HG02943 (cell line): ENCODE results near the gene TTYH2.

ENCODE experiments used
- ATAC-seq: cut with Tn5 transposase; IDR thresholded peaks from one replicate; pipeline ENCODE4 v1.9.1; 2021; ENCODE audit warnings: mild to moderate bottlenecking, low read depth, moderate library complexity; ENCODE audit not compliant: unreplicated experiment

The TTYH2 gene

GRCh38 chr17:74213861-74214391, 555 bp downstream of the TTYH2 start:
- no peak for ATAC-seq

- ATAC-seq, result no peak
Measured at GRCh38 chr17:74214484-74215341, 1.3 kb downstream of the TTYH2 start.

DNA sequence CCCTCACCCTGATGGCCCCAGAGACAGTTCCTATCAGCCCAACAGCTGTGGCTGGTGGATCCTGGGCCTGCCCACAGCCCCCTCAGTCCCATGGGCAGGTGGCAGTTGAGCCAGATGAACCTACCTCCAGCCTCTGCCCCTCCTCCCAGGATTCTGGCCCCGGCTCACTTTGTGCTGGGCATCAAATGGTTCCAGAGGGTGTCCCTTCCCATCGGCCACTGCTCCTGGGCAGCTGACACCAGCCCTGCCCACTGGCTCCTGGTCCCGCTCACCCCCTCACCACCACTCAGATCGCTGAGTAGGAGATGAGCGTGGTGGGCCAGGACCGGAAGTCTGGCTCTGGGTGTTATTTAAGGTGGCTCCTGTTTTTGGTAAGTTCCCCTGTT, 2.0 kb downstream of the TTYH2 start:
- no peak for ATAC-seq

- ATAC-seq, result no peak
Measured at GRCh38 chr17:74216505-74216904, 3.1 kb downstream of the TTYH2 start.

DNA sequence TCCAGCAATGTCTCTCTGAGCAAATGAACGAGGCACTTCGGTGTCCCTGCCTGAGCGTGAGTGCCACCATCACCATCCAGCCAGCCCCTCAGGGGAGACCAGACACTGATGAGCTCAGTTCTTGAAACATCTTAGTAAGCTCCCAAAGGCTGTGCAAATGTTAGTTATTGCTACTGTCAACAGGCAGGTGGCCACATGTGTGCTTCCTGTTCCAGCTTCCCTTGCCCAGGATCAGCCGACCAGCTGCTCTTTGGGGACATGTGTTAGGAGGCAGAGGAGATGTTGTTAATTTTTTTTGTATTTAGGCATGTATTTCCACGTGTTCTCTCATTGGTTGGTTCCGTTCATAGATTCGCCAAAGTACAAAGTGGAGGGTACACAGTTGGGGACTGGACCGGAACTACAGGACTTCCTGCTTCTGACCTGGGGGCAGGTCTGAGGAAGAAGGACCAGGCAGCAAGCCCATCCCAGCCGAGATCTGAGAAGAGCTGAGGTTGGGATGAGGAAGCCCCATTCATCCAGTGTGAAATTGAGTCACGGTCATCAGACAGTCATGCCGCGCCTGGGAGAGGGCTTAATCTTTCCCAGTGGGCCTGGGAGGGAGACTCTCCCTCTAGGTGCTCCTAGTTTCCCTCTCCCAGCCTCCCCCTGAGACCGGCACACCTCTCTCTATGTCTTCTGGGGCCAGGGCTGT, 3.8 kb downstream of the TTYH2 start:
- no peak for ATAC-seq

DNA sequence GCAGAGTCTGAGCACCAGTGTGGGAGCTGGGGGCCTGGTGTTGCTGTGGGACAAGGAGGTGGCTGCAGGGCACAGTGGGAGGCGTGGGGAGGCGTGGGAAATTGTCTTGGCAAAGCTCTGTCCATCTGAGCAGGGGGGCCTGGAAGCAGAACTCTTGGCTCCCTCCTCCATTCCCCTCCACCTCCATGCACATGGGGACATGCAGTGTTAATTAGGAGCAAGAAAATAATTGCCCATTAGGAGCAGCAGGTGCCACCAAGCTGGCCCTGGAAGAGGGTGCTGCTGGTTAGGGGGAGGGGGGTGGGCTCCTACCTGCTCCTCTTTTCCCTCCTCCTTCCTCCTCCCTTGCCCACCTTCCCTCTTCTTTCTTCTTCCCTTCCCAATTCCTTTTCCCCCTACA, 4.5 kb downstream of the TTYH2 start:
- no peak for ATAC-seq

DNA sequence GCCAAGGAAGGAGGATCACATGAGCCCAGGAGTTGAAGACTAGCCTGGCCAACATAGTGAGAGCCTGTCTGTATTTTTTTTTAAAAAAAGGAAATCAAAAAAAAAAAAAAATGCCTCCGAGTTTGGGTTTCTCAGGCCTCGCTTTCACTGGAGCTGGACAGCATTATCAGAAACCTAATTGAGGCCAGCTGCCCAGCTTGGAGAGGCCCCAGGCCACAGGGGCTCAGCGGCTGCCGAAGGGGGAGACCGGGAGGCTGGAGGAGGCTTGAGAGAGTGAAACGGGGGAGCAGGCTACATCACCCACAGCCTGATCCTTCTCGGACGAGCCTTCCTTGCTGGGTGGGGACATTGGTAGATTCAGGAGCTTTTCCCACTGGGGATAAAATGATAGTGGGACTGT, 5.1 kb downstream of the TTYH2 start:
- ATAC-seq, result no peak

DNA sequence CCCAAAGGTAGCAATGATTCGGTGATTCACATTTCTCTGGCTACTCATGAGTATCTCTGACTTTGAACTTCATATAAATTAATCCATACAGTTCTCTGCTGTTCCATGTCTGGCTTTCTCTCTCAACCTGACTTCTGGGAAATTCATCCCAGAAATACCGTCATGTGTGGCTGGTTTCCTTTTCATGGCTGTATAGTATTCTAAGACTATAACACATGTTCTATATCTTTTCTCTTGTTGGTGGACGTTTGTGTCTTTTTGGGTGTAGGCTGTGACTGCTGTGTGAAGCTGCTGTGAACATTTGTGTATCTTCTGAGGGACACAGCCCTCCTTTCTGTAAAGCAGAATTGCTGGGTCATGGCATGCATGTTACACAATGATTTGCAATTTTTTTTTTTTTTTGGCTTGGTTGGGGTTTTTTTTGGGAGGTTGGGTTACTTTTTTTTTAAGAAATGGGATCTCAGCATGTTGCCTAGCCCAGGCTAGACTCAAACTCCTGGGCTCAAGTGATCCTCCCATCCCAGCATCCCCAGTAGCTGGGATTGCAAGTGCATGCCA, 6.3 kb downstream of the TTYH2 start:
- ATAC-seq, result no peak

DNA sequence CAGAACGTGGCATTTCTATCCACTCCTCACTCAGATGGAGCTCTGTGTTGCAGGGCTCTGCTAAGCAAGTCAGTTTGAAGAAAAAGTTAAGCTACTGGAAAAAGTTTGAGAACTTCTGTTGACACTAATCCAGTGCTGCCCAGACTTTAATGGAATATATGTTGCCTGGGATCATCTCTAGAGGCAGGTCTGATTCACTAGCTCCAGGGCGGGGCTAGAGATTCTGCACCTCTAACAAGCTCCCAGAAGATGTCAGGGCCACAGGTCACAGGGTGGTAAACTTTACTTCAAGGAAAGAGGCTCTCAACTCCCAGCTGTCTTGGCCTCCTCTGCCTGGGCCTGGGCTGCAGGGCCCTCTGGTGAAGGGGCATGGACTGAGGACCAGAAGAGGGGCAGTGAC, 6.8 kb downstream of the TTYH2 start:
- ATAC-seq, result no peak

DNA sequence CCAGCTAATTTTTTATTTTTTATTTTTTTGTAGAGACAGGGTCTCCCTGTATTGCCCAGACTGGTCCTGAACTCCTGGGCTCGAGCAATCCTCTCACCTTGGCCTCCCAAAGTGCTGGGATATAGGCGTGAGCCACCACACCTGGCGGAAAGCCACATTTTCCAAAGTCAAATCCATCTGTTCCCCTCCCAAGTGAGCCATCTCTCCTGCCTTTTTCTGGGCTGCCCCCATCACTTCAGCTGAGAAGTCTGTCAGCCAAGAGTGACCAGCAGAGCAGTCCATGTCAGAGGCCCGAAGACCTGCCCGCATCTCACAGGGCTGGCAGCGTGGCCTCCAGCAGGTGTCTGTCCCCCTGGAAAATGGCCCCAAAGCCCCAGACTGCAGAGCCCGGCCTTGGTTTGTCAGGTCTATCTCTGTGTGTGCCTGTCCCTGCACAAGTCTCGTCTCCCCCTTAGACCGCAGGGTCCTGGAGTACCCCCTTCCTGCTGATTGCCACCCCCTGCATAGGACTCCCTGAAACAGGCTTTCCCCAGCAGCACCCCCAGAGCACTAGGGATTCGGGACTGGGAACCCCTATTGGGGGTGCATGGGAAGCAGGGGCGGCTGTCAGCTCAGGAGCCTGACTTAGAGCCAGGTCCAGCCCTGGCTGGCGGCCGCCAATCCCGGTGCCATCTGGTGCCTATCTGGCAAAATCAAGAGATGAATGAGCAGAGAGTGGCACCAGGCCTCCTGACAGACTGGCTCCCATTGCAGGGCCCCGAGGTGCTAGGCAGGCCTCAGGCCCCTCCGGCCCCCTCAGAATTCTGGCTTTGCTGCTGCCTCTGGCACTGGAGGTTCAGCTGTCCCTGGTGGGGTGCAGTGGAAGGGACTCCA, 7.8 kb downstream of the TTYH2 start:
- no peak for ATAC-seq

- no peak for ATAC-seq
Measured at GRCh38 chr17:74222399-74222798, 9.0 kb downstream of the TTYH2 start.

DNA sequence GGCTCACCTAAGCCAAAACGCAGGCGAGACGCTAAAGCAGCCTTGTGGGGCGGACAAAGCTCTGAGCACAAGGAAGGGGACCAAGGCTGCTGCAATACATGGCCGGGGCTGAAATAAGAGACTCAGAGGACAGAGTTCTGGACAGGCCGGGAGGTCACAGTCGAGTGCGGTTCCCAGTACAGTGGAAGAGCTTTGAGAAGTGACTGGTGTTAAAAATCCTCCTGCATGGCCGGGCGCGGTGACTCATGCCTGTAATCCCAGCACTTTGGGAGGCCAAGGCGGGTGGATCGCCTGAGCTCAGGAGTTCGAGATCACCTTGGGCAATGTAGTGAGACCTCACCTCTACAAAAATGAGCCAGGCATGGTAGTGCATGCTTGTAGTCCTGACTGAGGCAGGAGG, 10.5 kb downstream of the TTYH2 start:
- no peak for ATAC-seq

DNA sequence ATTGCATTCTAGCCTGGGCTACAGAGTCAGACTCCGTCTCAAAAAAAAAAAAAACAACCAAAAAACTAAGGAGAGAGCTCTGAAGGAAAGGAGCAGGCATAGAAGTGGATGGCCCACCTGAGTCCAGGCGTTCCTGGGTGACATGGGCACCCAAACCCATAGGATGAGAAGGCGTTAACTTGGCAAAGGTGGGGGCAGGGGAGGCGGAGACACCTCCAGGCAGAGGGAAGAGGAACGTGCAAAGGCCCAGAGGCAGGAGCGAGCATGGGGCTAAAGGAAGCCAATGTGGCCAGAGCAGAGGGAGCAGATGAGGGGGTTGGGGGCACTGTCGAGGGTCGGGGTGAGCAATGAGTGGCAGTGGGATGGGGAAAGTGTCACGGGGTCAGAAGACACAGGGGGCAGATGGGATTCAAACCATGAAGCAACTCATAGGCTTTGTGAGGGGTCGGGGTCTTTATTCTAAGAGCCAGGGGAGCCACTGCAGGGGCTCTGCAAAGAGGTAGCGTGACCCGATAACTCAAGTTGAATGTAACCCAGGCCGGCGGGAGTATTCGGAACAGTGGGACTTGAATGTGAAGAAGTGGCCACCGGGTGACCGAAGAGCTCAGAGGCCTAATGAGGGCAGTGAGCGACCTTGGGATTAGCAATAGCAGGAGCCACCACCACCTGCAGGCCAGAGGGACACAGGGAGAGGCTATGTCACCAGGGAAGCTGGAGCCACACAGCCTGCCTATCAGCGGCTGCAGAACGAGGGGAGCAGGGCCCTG, 11.8 kb downstream of the TTYH2 start:
- no peak for ATAC-seq

- no peak for ATAC-seq
Measured at GRCh38 chr17:74226252-74226651, 12.9 kb downstream of the TTYH2 start.

GRCh38 chr17:74227271-74228080, 14.1 kb downstream of the TTYH2 start:
- no peak for ATAC-seq

GRCh38 chr17:74228306-74228978, 15.1 kb downstream of the TTYH2 start:
- ATAC-seq, result no peak

- ATAC-seq, result no peak
Measured at GRCh38 chr17:74230896-74231295, 17.5 kb downstream of the TTYH2 start.
